T-helper 2 cell treated with Interferon-gamma antibody and Interleukin-4, amounts not matched to agents 100 ng/mL and 5 ng/mL, for 36 hours (primary cell): ENCODE data around the gene TST. TPM values are rescaled to one million over a fixed set of nuclear protein-coding genes. Genes with fewer than 3 reads are reported as not detected.

Experiments used
- intact Hi-C: fragments of 100-400 bp; cut with micrococcal nuclease; formaldehyde crosslinking; loops from one replicate; pipeline ENCODE4 v1.15.1; 2023
- total RNA-seq: library from RNA; stranded (reverse); gene quantifications from 2 replicates; pipeline ENCODE4 v1.2.3, GENCODE V29; 2022

TST gene
- total RNA-seq, 1 donor from 2014 or later = 7.5 TPM

DNA sequence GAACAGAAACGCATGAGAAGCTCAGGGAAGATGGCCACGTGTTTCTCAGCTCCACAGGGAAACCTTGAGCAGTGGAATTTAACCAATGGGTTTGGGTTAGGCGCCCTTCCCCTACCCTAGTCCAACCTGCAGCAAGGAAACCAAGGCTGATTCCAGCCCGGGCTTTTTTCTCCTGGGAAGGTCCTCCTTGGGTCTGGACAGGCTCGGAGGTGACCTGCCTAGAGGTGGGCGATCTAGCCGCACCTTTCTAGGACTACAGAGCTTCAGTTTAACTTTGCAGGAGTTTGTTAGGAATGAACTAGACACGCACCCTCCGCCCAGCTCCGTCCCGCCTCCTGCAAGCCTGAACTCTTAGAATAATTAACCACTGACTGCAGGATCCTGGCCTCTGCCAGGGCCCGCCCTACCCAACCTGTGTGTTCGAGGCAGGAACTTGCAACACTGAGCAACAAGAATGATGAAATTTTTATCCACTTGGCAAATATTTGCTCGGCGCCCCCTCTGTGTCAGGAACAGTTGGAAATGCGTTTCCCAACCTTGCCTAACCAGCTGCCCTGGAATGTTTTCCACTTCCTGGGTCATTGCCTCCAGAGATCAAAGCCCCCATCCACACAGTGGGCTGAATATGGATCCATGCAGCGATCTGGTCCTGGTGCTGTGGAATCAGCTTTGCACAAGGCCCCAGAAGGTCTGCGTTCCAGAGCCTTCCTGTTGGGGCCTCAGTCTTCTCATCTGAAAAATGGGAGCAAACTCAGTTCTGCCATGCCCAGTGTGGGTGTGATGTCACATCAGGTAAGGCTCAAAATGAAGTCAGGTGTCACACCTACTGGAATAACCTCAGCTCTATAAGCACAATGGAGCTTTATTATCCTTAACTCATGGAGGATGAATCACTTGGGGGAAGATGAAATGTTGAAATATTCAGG lies 13.6 kb upstream of the TST start:
- intact Hi-C loops = no loop called here

- intact Hi-C loops = no loop called here
These were observed 12.9 kb upstream of the TST start for GRCh38 chr22:37032134-37032534.

DNA sequence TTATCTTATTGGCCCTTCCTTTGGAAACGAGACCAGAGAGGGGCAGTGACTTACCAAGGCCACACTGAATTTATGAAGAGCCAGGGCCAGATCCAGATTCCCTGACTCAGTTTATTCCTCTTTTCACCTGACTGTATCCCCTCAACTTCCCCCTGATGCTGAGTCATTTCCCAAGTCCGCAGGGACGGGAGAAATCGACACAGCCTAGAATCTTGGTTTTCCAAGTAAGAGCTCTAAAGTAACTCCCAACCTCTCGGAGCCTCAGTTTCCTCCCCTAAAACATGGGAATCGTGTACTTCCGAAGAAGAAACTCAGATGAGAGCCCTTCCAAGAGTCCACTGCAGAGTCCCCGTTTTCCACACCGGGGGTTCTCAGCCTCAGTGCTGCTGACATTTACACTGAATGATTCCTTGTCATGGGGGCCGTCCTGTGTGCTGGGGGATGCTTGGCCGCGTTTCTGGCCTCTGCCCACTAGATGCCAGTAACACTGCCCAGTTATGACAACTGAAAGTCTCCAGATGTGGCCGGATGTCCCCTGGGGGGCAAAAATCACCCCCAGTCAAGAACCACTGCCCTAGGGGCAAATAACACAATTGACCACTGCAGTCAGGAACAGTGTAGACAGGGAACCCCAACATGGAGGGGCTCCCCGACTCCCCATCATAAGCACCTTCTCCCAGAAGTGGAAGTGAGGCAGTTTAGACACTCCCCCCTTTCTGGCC lies 11.5 kb upstream of the TST start:
- intact Hi-C loops = no loop called here

DNA sequence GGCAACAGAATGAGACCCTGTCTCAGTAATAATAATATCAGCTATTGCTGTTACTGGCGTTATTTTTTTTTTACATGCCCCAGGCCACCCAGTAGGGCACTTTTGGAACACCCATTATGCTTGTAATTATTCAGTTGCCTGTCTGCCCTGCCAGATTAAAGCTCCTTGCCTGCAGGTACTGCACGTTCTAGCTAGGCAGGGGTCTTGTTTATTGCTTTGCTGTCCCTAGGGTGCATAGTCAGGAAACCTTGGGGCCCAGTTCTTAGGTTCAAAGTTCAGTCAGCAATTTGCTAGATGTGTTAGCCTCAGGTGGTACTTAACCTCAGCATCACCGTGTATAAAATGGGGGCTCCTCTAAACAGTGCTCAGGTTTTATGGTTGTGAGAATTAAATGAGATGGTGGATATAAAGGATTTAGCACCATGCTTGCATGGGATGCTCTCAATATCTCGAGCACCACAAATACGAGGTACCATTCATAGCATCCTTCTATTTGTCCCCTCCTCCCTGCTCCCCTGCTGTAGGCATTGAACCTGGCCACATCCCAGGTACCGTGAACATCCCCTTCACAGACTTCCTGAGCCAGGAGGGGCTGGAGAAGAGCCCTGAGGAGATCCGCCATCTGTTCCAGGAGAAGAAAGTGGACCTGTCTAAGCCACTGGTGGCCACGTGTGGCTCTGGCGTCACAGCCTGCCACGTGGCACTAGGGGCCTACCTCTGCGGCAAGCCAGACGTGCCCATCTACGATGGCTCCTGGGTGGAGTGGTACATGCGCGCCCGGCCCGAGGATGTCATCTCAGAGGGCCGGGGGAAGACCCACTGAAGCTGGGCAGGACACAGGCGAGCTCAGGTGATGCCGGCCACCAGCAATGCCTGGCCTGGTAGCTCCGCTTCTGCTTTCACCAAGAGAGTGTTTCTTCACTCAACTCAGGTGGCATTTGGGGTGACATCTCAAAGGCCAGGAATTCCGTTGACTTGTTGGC lies 9.7 kb upstream of the TST start:
- intact Hi-C loops = no loop called here

DNA sequence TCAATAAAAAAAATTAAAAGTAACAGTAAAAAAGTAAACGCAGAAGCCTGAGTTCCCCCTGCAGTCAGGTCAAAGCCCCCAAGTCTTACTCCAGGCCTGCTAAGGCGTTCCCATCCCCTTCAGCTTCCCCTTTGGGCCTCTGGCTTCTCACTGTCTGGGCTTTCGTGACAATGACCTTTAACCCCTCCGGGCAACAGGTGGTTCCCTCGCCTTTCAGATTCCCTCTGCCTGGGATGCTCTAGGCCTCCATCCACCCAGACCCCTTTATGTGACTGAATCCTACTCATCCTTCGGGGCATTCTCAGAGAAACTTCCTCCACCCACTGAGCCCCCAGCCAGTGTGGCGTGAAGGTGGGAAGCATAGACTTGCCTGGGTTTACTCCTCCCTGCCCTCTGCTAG lies 8.3 kb upstream of the TST start:
- intact Hi-C loops = no loop called here

GRCh38 chr22:37026325-37026724 lies 7.1 kb upstream of the TST start:
- intact Hi-C loops = no loop called here

- intact Hi-C loops = no loop called here
These were observed 6.3 kb upstream of the TST start for GRCh38 chr22:37025500-37026070.

GRCh38 chr22:37024339-37025157 lies 5.3 kb upstream of the TST start:
- intact Hi-C loops = no loop called here

- intact Hi-C loops = no loop called here
These were observed 4.6 kb upstream of the TST start for GRCh38 chr22:37023743-37024338.

GRCh38 chr22:37022483-37023337 lies 3.5 kb upstream of the TST start:
- intact Hi-C loops = no loop called here

DNA sequence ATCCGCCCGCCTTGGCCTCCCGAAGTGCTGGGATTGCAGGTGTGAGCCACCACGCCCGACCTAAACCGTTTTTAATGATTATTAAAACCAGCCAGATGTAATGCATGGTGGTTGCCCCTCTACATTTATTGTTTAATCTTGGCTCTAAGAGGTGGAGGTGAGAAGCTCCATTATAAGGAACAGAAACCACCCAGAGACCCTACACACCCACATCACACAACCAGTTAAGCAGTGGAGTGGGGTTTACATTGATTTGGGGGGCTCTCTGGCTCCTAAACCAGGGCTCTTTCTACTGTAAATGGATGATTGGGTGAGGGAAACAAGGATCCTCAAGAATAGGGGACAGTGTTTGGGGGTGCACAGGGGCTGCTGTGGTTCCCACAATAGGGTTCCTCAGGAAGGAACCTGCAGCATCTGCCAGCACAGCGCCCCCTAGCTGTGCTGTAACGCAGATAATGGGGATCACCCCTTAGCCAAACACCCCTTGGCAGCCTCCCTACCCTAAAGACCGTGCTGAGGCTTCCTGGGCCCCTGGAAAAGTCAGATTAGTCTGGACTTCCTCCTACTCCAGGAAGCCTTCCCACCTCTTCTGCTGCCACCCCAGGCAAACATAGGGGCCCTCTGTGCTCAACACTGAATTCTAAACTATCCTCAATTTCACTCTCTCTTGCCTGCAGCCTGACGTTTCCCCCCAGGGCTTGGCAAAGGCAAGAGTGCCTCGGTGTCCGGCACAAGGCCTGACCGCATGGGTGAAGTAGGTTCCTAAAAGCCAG lies 2.6 kb upstream of the TST start:
- intact Hi-C loops = no loop called here

GRCh38 chr22:37021041-37021440 lies 1.8 kb upstream of the TST start:
- intact Hi-C loops = no loop called here

GRCh38 chr22:37020192-37020479 lies 889 bp upstream of the TST start:
- intact Hi-C loops = no loop called here

DNA sequence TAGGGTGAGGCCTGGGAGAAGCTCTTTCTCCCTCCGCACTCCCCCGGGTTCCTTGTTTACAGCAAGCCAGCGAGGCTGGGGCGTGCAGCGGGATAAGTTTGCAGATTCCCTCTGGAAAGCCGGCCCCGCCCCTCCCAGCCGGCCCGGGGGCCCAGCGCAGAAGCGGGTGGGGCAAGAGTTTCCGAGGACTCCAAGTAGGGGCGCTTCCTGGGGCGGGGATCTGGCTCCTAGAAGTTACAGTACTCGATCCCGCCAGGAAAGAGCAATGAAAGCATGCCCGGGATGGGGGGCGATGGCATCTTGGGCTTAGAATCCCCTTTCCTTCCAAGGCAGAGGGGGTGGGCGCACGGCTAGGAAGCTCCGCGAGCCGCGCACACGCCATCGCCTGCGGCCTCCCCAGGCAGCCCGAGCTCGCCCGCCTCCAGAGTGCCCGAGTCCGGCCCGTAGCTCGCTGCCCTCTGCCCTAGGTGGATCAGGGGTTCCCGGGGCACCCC lies 385 bp downstream of the TST start:
- intact Hi-C loops = no loop called here

DNA sequence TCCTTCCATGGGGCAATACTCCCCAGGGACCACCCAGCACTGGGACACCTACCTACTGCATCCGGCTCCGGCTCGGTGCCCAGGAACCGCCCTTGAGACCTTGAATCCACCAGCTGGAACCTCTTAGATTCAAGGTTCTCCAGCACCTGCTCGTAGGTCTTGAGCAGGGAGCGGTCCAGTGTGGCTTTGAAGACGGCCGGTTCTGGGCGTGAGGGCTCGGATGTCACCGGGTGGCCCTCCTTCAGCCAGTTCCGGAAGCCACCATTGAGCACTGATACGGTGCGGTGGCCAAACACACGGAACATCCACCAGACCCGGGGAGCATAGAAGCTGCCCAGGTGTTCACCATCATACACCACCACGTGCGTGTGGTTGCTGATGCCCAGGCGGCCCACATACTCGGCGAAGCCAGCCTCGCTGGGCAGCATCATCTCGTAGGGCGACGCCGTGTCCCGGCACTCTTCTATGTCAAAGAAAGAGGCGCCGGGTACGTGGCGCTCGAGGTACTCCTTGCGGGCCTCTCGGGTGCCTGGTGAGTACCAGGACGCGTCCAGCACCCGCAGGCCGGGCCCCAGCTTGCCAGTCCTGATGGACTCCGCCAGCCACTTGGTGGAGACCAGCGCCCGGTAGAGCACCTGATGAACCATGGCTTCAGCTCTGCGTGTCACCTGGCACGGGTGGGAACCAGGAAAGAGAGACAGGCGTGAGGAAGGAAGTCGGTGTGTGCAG lies 997 bp downstream of the TST start:
- intact Hi-C loops = no loop called here

- intact Hi-C loops = no loop called here
These were observed 1.9 kb downstream of the TST start for GRCh38 chr22:37017356-37017755.

DNA sequence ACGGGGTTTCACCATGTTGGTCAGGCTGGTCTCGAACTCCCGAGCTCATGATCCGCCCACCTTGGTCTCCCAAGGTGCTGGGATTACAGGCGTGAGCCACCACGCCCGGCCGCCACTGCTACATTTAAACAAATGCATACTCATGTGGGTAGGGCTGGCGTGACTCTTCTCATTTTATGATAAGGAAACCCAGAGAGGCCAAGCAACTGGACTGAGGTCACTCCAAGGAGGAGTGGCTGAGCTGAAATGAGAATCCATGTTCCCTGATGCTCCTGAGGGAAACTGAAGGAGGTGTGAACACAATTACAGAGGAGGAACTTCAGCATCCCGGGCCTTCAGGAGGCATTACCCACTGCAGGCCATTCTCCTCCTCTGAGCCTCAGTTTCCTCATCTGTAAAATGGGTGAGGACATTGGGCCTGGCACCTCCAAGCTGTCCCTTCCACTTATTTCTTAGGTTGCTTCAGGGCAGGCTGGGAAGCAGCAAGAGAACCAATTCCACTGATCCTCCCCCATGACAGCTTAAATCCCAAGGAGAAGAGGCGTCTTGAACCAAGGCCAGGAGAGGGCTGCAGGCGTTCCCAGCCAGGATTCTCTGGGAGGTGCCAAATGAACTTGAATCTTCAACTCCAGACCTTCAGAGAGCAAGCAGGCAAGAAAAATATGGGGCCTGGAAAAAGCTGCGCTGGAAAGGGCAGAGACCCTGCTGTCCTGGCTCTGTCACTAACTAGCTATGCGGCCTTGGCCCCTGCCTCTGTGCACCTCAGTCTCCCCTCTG lies 2.9 kb downstream of the TST start:
- intact Hi-C loops = no loop called here
